Neural progenitor cell (in vitro differentiated cells): Measurements from ENCODE around the gene IFT122. TPM values are rescaled to one million over a fixed set of nuclear protein-coding genes. Genes with fewer than 3 reads are reported as not detected.
"Not testable (repeated sequence)": the region's sequence is repeated elsewhere in the genome, so short reads cannot be mapped to it uniquely, and the experiment has no call there.

Source experiments
- DNase-seq: peaks from one replicate; pipeline ENCODE4 v3.0.0-alpha.2; 2016; ENCODE audit warnings: low spot score
- H2AFZ ChIP-seq: fragments of 200-600 bp; sonication (generic); replicated peaks from 2 replicates; pipeline ENCODE4 v1.6.1; 2016; ENCODE audit warnings: antibody characterized with exemption
- H3F3A ChIP-seq: fragments of 200-600 bp; sonication (generic); 2 replicates; pipeline ENCODE4 v1.6.1; 2016; ENCODE audit warnings: antibody characterized with exemption, low read depth
- H3K27ac ChIP-seq: fragments of 200-600 bp; sonication (generic); 2 replicates; pipeline ENCODE4 v1.5.1; 2016; ENCODE audit warnings: mild to moderate bottlenecking
- H3K27me3 ChIP-seq: fragments of 200-600 bp; sonication (generic); 2 replicates; pipeline ENCODE4 v1.6.1; 2016; ENCODE audit warnings: mild to moderate bottlenecking, moderate library complexity
- H3K36me3 ChIP-seq: fragments of 200-600 bp; sonication (generic); 2 replicates; pipeline ENCODE4 v1.5.1; 2016
- H3K4me1 ChIP-seq: fragments of 200-600 bp; sonication (generic); 2 replicates; pipeline ENCODE4 v1.6.1; 2016; ENCODE audit warnings: mixed run types
- H3K4me2 ChIP-seq: fragments of 200-600 bp; sonication (generic); 2 replicates; pipeline ENCODE4 v1.6.1; 2016
- H3K4me3 ChIP-seq: fragments of 200-600 bp; sonication (generic); 2 replicates; pipeline ENCODE4 v1.5.1; 2016
- H3K79me2 ChIP-seq: fragments of 200-600 bp; sonication (generic); 2 replicates; pipeline ENCODE4 v1.6.1; 2016; ENCODE audit warnings: low read depth
- H3K9ac ChIP-seq: fragments of 200-600 bp; sonication (generic); 2 replicates; pipeline ENCODE4 v1.6.1; 2016
- H3K9me3 ChIP-seq: fragments of 200-600 bp; sonication (generic); 2 replicates; pipeline ENCODE4 v1.5.1; 2016; ENCODE audit warnings: low read depth
- H4K20me1 ChIP-seq: fragments of 200-600 bp; sonication (generic); 2 replicates; pipeline ENCODE4 v1.6.1; 2016; ENCODE audit warnings: low read depth
- H3K27ac Mint-ChIP-seq: 3 replicates; pipeline ENCODE4 v1.8.0; 2021; ENCODE audit warnings: mixed read lengths
- H3K27me3 Mint-ChIP-seq: 2 replicates; pipeline ENCODE4 v1.8.0; 2022; ENCODE audit warnings: low read depth, mild to moderate bottlenecking, inconsistent platforms, moderate library complexity, mixed read lengths; ENCODE audit not compliant: insufficient read depth
- H3K36me3 Mint-ChIP-seq: 3 replicates; pipeline ENCODE4 v1.8.0; 2021; ENCODE audit warnings: mixed read lengths
- H3K4me1 Mint-ChIP-seq: 3 replicates; pipeline ENCODE4 v1.8.0; 2021; ENCODE audit warnings: mixed read lengths
- H3K4me3 Mint-ChIP-seq: 3 replicates; pipeline ENCODE4 v1.8.0; 2021; ENCODE audit warnings: mild to moderate bottlenecking, moderate library complexity, mixed read lengths
- H3K9me3 Mint-ChIP-seq: 3 replicates; pipeline ENCODE4 v1.8.0; 2020; ENCODE audit warnings: mixed read lengths
- EZH2 ChIP-seq: fragments of 200-600 bp; sonication (generic); IDR thresholded peaks from 2 replicates; pipeline ENCODE4 v1.6.1; 2017; ENCODE audit warnings: antibody characterized with exemption, mild to moderate bottlenecking, moderate library complexity
- EZH2phosphoT487 ChIP-seq: fragments of 200-600 bp; sonication (generic); IDR thresholded peaks from 2 replicates; pipeline ENCODE4 v1.6.1; 2017; ENCODE audit warnings: antibody characterized with exemption
- total RNA-seq: library from RNA; depleted of rRNA; stranded (reverse); fragments of >200 nt; gene quantifications from 2 replicates; pipeline ENCODE4 v1.2.3, GENCODE V29; 2015; ENCODE audit warnings: low replicate concordance
- TF ChIP-seq, protein P1 (sequence below): fragments of 200-600 bp; sonication (generic); IDR thresholded peaks from 2 replicates; pipeline ENCODE4 v1.5.1; 2017; ENCODE audit warnings: antibody characterized with exemption, mild to moderate bottlenecking

Gene IFT122
- total RNA-seq, 1 donor from 2014 or later, result 48.0 TPM

GRCh38 chr3:129490273-129490675, 50.2 kb downstream of the IFT122 start:
- H3K27ac ChIP-seq, result no peak overlapping the region
- peaks cover 25% of the 10 kb centered on the region for H3K4me1 ChIP-seq
- H3K9me3 ChIP-seq, result no peaks in the 10 kb centered on the region
- peak; percentile 83 for DNase-seq
- peaks cover 19% of the 10 kb centered on the region for H3F3A ChIP-seq
- Mint-ChIP-seq H3K27ac (peak overlapping the region; percentile 91), H3K4me1 (peaks cover 26% of the 10 kb centered on the region), H3K9me3 (no peaks in the 10 kb centered on the region), H3K36me3 (peaks cover 8% of the 10 kb centered on the region), H3K27me3 (no peaks in the 10 kb centered on the region), H3K4me3 (no peak overlapping the region)
- H3K4me2 ChIP-seq, result no peak overlapping the region
- no peak overlapping the region for H3K4me3 ChIP-seq
- no peaks in the 10 kb centered on the region for H3K79me2 ChIP-seq
- TF ChIP-seq, protein P1, sequence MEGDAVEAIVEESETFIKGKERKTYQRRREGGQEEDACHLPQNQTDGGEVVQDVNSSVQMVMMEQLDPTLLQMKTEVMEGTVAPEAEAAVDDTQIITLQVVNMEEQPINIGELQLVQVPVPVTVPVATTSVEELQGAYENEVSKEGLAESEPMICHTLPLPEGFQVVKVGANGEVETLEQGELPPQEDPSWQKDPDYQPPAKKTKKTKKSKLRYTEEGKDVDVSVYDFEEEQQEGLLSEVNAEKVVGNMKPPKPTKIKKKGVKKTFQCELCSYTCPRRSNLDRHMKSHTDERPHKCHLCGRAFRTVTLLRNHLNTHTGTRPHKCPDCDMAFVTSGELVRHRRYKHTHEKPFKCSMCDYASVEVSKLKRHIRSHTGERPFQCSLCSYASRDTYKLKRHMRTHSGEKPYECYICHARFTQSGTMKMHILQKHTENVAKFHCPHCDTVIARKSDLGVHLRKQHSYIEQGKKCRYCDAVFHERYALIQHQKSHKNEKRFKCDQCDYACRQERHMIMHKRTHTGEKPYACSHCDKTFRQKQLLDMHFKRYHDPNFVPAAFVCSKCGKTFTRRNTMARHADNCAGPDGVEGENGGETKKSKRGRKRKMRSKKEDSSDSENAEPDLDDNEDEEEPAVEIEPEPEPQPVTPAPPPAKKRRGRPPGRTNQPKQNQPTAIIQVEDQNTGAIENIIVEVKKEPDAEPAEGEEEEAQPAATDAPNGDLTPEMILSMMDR, result peak; percentile 92
- TF ChIP-seq EZH2phosphoT487, result no peak
- no peak for TF ChIP-seq EZH2
- no peak overlapping the region for H3K9ac ChIP-seq
- H2AFZ ChIP-seq, result no peak overlapping the region
- no peaks in the 10 kb centered on the region for H3K27me3 ChIP-seq
- H3K36me3 ChIP-seq, result no peaks in the 10 kb centered on the region
- H4K20me1 ChIP-seq, result no peaks in the 10 kb centered on the region

- H3K36me3 Mint-ChIP-seq, H3K9ac ChIP-seq, H3K27me3 ChIP-seq, H3K36me3 ChIP-seq, H3K79me2 ChIP-seq, H3K27ac ChIP-seq, H4K20me1 ChIP-seq, H3K27ac Mint-ChIP-seq, DNase-seq, H3K4me2 ChIP-seq, H3K9me3 Mint-ChIP-seq, H3K4me3 ChIP-seq, H3K9me3 ChIP-seq, H2AFZ ChIP-seq, H3K27me3 Mint-ChIP-seq: not testable (repeated sequence)
- H3K4me1 ChIP-seq, result peaks cover 21% of the 10 kb centered on the region
- Mint-ChIP-seq H3K4me1 (peaks cover 24% of the 10 kb centered on the region), H3K4me3 (peak overlapping the region; percentile 11)
- peaks cover 11% of the 10 kb centered on the region for H3F3A ChIP-seq
Observed at GRCh38 chr3:129491077-129491476, 51.1 kb downstream of the IFT122 start.

- no peaks in the 10 kb centered on the region for H3K79me2 ChIP-seq
- H3K27ac Mint-ChIP-seq, result peak overlapping the region; percentile 75
- no peak overlapping the region for H3K4me3 ChIP-seq
- peaks cover 8% of the 10 kb centered on the region for H3K36me3 Mint-ChIP-seq
- H3K27me3 ChIP-seq, result no peaks in the 10 kb centered on the region
- H3K27me3 Mint-ChIP-seq, result no peaks in the 10 kb centered on the region
- no peak for DNase-seq
- TF ChIP-seq EZH2 (no peak), EZH2phosphoT487 (no peak)
- TF ChIP-seq, protein P1, result no peak
- no peaks in the 10 kb centered on the region for H3K36me3 ChIP-seq
- H3K9me3 Mint-ChIP-seq, result no peaks in the 10 kb centered on the region
- H3K4me1 ChIP-seq, result peaks cover 14% of the 10 kb centered on the region
- no peak overlapping the region for H3K9ac ChIP-seq
- peaks cover 4% of the 10 kb centered on the region for H3F3A ChIP-seq
- no peaks in the 10 kb centered on the region for H4K20me1 ChIP-seq
- no peak overlapping the region for H3K4me3 Mint-ChIP-seq
- H3K27ac ChIP-seq, result no peak overlapping the region
- no peak overlapping the region for H3K4me2 ChIP-seq
- H2AFZ ChIP-seq, result no peak overlapping the region
- H3K4me1 Mint-ChIP-seq, result peaks cover 17% of the 10 kb centered on the region
- H3K9me3 ChIP-seq, result no peaks in the 10 kb centered on the region
Observed at GRCh38 chr3:129491794-129492193, 51.8 kb downstream of the IFT122 start.

DNA sequence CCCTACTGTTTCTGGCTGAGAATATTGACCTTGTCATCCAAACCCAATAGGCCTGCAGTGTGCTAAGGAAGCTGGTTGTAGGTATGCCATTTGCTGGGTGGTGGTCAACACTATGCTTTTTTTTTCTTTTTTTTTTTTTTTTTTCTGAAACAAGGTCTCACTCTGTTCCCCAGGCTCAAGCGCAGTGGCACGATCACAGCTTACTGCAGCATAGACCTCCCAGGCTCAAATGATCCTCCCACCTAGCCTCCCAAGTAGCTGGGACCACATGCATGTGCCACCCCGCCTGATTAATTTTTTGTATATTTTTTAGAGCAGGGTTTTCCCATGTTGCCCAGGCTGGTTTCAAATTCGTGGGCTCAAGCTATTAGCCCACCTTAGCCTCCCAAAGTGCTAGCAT, 52.7 kb downstream of the IFT122 start:
- no peak overlapping the region for H3K4me3 ChIP-seq
- H3K4me3 Mint-ChIP-seq, result no peak overlapping the region
- peaks cover 11% of the 10 kb centered on the region for H3K36me3 Mint-ChIP-seq
- no peaks in the 10 kb centered on the region for H3K9me3 Mint-ChIP-seq
- peaks cover 14% of the 10 kb centered on the region for H3K4me1 Mint-ChIP-seq
- no peaks in the 10 kb centered on the region for H3K9me3 ChIP-seq
- H3K27me3 Mint-ChIP-seq, result no peaks in the 10 kb centered on the region
- DNase-seq, result no peak
- no peak overlapping the region for H3K4me2 ChIP-seq
- H3K9ac ChIP-seq, result no peak overlapping the region
- no peak overlapping the region for H2AFZ ChIP-seq
- no peak overlapping the region for H3K27ac ChIP-seq
- no peaks in the 10 kb centered on the region for H3K27me3 ChIP-seq
- TF ChIP-seq EZH2, result no peak
- TF ChIP-seq, protein P1, result no peak
- TF ChIP-seq EZH2phosphoT487, result no peak
- no peaks in the 10 kb centered on the region for H4K20me1 ChIP-seq
- H3K4me1 ChIP-seq, result peaks cover 5% of the 10 kb centered on the region
- no peaks in the 10 kb centered on the region for H3K36me3 ChIP-seq
- H3K79me2 ChIP-seq, result no peaks in the 10 kb centered on the region
- no peak overlapping the region for H3K27ac Mint-ChIP-seq
- H3F3A ChIP-seq, result no peaks in the 10 kb centered on the region
